Activated T-cell treated with anti-CD3 and anti-CD28 coated beads, Interleukin-2, amount 50 U/mL, for 48 hours (primary cell): Measurements from ENCODE around the gene TRIM63.

Experiments
- DNase-seq, 2 experiments: peaks; one replicate each; pipeline ENCODE4 v3.0.0-alpha.2; 2020

TRIM63 gene

DNA sequence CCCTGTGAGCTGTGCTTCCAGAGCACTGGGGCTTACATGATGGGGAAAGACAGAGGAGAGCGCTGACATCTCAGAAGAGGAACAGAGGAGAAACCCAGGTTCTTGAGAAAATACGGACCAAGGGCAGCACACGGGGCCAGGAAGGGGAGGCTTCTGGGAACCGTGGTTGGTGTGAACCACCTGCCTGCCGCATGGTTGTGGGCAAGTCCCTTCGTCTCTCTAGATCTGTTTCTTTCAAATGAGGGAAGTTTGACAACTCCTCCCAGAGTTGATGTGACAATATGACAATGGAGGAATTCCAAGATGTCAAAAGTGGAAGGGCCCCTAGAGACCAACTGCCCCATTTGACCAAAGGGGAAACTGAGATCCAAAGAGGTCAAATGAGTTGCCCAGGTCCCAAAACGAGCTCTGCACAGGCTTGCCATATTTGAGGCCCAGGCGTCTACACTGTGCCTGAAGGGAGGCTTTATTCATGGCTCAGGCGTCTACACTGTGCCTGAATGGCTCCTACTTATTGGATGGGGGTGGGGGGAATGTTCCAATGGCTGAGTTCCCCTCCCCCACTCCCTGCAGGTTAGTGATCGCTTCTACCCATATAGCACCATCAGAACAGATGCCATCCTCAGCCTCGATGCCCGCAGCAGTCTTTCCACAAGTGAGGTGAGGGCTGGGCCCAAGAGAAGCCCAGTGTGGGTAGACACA, 34.6 kb downstream of the TRIM63 start:
- DNase-seq, result no peak

- no peak for DNase-seq
Measured at GRCh38 chr1:26031611-26032220, 35.7 kb downstream of the TRIM63 start.

- DNase-seq, result no peak
Measured at GRCh38 chr1:26031196-26031595, 36.2 kb downstream of the TRIM63 start.

GRCh38 chr1:26029864-26030481, 37.5 kb downstream of the TRIM63 start:
- DNase-seq, result no peak

- DNase-seq, result no peak
Measured at GRCh38 chr1:26029054-26029863, 38.2 kb downstream of the TRIM63 start.

DNA sequence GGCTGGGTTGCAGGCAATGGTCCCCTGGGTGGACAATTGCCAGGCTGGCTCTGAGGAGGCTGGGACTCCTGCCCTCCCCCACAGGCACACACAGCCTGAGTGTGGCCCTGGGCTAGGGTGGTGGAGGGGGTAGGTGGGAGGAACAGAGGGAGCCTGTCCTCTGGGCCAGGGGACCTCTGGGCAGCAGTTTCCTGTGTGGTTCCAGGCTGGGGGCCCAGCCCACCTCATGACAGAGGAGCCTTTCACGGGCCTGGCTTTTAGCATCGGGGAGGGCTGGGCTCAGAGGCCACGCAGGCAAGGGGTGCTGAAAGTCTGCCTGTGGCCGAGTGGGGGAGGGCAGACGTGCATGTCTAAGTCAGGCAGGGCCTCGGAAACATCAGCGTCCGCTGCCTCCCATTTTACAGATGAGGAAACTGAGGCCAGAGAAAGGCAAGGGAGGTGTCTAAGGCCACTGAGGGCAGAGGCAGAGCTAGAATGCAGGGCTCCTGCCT, 38.9 kb downstream of the TRIM63 start:
- no peak for DNase-seq

DNA sequence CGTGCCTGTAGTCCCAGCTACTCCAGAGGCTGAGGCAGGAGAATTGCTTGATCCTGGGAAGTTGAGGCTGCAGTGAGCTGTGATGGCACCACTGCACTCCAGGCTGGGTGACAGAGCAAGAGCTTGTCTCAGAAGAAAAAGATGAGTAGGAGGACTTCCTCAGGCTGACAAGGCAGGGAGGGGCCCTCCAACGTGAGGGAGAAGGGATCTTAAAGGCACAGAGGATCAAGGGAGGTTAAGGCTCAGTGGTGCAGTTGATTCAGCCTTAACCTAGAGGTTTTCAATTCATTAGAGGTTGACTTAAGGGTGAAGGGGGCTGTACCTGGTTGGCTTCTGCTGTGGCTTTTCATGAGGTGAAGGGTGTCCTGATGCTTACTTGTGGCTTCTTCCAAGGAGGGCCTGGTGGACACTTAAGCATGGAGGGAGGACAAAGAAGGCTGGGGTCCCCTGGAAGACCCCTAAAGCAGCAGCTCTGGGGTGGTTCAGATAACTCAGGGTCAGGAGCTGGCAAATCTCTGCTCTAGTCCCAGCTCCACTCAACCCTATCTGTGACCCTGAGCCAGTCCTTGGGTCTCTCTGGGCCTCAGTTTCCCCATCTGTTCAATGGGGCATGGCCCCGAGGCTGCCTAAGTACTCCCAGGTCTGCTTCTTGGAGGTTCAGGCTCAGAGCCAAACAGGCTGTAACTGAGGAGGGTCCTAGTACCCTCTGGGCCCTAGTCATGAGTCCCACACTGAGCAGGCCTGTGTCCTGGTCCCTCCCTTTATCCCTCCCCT, 39.5 kb downstream of the TRIM63 start:
- no peak for DNase-seq

DNA sequence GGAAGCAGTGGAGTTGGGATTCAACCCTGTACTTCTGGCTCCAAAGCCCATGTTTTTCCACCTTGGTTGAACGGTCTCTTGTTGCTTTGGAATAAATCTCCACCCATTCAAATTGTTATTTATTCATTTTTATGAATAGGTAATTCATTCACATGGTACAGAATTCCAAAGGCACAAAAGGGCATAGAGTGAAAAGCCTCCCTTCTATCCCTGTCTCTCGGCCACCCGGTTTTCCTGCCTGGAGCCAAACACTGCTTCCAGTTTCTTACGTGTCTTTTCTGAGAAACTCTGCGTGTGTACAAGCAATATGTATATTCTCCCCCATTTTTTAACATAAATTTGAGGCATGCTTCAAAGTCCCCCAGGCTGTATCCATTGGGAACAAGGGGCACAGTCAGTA, 41.9 kb downstream of the TRIM63 start:
- no peak for DNase-seq

DNA sequence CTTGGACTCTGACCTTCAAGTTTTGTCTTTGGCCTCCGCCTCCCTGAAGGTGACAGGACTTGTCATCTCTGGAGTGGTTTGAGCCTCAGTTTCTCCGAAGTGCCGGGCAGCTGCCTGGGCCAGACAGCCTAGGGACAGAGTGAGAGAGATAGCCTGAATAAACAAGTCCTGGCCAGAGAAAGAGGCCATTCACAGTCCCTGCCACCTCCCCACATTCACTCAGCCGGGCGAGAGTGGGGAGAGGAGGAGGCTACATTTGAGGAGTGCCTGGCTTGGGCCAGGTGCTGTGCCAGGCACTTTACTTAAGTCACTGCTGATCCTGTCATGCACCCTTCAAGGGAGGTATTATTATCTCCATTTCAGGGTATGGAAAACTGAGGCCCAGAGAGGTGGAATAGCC, 42.4 kb downstream of the TRIM63 start:
- no peak for DNase-seq

GRCh38 chr1:26023826-26024225, 43.6 kb downstream of the TRIM63 start:
- DNase-seq, result no peak

GRCh38 chr1:26023009-26023408, 44.4 kb downstream of the TRIM63 start:
- no peak for DNase-seq

- DNase-seq, result no peak
Measured at GRCh38 chr1:26022404-26022779, 45.0 kb downstream of the TRIM63 start.

DNA sequence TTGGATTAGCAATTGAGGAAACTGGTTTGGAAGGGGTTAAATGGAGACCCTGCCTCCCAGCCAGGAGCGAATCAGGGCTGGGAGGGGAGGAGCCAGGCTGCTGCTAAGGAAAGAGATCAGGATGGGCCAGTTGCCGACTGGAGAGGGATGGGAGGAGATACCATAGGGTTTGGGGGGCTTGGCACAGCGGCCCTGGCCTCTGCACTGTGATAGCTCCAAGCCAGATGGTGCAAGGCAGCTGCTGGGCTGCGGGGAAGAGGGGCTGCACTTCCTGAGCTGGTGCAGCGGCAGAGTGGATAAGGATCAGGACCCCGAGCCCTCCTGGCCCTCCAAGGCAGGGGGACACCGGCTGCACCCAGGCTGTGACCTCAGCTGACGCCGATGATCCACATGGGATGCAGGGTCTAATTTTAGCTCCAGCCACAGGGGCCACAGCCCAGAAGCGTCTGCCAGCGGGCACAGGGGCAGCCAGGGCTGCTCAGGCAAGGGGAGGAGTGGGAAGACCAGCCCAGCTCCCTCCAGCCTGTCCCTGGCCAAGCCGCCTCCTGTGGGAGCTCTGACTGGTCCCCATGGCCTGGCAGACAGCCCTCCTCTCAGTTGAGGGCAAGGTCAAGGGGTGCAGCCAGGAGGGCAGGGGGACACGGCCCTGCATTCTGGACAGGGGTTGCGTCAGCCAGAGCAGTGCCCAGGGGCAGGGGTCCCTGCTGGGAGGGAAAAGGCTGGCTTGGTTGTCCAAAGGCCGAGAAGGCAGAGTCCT, 45.6 kb downstream of the TRIM63 start, which contains the start of gene EXTL1:
EXTL1 (plus strand) TSS at position 129 of the 757 bp plus-strand sequence. CDS start 872 bp downstream, outside the sequence.
- no peak for DNase-seq

DNA sequence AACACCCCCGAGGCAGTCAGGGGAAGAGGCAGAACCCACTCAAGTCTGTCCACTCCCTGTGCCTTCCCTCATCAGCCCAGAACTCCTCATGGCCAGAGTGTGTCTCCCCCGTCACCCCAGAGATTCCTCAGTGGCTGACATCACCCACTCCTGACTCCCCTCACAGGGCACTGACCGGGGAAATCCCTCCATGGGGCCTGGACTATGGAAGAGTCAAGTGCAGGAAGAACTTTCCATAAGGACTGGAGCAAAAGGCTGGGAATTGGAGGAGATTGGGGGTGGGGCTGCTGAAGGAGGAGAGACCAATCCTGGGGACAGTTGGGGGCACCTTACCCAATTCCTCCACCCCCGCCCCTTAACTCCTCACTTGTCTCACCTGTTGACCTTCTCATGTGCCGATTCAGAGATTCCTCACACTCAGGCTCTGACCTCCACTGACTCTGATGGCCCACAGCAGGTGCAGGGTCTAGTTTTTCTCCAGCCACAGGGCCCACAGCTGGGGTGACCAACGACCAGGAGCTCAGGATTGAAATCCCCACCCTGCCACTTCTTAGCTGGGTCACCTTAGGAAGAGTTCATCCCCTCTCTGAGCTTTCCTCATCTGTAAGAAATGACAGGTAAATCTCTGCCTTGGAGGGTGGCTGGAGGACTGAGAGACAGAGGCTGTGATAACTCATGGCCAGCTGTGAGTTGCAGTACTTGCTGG, 46.3 kb downstream of the TRIM63 start:
- no peak for DNase-seq

DNA sequence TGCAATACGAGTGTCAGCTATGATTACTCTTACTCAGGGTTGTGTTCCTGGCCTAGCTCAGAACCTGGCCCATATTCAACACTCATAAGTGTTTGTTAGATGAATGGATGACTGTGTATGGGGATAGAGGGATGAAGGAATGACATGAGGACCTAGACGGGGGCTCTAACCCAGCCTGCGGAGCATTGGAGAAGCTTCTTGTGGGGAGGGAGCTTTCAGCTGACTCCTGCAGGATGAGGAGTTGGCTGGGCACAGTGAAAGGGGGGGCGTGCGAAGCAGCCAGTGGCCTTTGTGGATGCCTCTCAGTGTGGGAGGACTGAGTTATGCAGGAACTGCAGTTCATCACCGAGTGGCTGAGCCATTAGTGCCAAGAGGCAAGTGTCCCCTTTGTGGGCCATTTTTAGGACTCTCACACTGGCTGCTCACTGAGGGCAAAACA, 47.1 kb downstream of the TRIM63 start:
- no peak for DNase-seq

- no peak for DNase-seq
Measured at GRCh38 chr1:26019641-26020315, 47.7 kb downstream of the TRIM63 start.

- DNase-seq, result no peak
Measured at GRCh38 chr1:26017606-26018005, 49.8 kb downstream of the TRIM63 start.

DNA sequence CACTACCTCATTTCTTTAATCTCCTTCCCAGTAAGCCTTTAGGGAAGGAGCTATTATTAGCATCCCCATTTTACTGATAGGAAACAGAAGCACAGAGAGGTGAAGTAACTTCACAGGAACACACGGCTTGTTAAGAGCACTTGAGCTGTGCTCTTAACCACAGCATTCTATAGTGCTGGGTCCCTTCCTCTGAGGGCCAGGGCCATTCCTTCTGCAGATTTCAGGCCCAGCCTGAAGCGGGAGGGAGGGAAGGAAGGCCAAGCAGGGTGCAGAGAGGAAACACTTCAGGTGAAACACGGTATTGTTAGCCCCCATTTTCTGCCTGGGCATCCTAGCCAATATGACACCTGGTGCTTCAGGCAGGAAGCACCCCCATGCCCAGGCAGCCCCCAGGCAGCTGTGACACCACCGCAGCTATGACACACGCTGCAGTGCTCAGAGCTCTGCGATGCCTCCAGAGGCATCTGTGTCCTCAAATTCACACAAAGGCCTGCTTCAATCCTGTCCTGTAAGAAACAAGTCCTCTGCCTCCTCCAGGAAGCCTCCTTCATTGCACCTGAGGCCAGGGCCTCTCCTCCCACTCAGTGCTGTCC, 50.4 kb downstream of the TRIM63 start:
- DNase-seq, result no peak

GRCh38 chr1:26016258-26016952, 51.0 kb downstream of the TRIM63 start:
- no peak for DNase-seq
